SIG-M5 (cell line): ENCODE results near the gene PIGQ.

Experiments
- DNase-seq: peaks from one replicate; lab custom pipeline; 2025; lab: John Stamatoyannopoulos, UW

The PIGQ gene

GRCh38 chr16:534135-534534 is 35.6 kb upstream of the PIGQ start:
- DNase-seq: no peak

- no peak for DNase-seq
Measured at GRCh38 chr16:534856-535445, 34.8 kb upstream of the PIGQ start.

DNA sequence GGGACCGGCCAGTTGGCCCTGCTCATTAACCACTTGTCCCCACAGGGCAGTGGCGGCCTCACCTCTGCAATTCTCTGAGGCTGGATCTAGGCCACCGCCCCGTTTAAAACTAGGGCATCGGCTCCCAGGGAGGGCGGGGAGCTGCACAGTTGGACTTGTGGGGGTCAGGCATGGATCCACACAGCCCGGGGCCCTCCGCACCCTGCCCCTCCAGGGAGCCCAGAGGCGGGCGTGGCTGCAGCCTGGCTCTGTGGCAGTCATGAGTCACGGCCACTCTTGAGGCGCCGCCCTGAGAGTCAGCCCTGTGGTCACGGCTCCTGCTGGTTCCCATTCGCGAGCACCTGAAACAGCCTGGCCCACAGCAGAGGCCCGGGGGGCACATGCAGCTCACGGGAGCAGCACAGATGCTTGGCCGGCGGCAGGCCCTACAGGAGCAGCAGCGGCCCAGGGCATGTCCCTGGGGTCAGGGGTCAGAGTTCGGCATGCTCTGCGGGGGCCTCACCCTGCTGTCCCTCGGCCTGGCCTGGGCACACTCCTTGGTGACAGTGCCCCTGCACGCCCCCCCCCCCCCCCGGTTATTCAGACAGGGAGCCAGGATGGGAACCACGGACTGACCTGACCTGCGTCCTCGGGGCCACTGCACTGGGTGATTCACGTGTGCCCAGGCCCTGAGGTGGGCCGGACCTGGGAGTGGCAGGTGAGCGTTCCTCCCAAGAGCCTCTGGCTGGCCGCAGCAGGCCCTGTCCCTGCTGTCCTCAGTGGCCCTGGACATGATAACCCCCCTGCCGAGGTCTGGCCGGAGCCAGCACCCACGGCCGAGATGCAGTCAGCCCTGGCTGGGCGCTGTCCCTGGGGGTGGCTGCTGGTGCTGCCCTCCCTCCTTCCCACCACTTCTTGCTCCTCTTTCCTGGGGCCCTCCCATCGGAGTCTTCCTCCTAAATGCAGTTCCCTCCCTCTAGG is 34.0 kb upstream of the PIGQ start:
- DNase-seq: no peak

GRCh38 chr16:536746-537145 is 33.0 kb upstream of the PIGQ start:
- no peak for DNase-seq

- DNase-seq: no peak
Measured at GRCh38 chr16:537415-538335, 32.1 kb upstream of the PIGQ start.

DNA sequence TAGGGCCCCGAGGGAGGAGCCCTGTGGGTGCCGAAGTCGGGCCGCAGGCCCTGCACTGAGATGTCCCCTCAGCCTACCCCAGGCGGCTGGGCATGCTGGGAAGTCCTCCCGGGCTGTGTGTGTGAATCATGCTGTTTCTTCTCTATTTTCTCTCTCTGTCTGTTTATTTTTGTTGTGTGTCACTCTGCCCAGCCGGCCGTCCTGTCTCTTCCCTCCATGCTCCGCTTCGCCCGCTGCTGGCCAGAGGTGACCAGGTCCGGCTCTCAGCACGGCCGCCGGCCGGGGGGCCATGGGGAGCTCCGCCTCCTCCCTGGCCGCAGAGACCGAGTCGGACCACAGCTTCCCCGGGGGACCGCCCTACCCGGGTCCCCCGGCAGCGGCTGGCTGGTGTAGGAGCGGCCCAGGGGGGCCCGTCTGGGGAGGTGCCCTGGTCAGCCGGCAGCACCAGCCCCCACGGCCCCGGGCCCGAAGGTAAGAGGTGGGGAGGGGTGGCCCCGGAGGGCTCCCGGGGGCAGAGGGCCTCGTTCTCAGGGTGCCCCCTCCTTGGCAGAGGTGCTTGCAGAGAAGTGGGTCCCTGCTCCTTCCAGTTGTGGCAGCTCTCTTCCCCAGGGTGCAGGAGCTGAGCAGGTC is 29.8 kb upstream of the PIGQ start:
- DNase-seq: no peak

DNA sequence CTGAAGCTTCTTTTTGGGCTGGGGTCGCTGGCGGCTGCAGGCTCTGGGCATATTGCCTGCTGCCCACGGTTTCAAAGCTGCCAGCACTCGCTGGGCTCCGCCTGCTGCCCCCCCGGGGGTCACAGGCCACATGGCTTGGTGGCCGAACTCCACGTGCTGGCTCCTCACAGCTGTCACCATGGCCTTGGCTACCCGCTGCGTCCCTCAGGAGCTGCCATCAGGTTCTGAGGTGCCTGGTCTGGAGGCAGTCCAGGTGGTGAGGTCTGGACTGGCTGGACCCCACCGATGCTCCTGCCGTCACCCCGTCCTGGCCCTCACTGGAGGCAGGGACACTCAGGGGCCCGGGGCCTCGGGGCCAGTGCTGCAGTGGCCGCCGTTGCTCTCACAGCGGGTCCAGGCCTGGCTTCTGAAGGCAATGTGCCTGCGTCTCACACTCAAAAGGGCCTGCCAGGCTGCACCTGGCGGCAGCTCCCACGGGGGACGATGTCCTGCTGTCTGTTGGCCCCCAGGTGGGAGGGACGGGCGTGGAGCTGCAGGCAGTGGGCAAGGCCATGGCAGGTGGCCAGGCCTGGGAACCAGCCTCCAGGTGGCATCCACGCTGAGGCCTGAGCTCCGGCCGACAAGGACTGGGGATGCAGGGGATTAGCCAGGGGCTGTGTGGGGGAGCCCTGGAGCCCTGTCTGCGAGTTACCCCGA is 29.0 kb upstream of the PIGQ start:
- DNase-seq: no peak

GRCh38 chr16:543301-544164 is 26.2 kb upstream of the PIGQ start:
- no peak for DNase-seq

DNA sequence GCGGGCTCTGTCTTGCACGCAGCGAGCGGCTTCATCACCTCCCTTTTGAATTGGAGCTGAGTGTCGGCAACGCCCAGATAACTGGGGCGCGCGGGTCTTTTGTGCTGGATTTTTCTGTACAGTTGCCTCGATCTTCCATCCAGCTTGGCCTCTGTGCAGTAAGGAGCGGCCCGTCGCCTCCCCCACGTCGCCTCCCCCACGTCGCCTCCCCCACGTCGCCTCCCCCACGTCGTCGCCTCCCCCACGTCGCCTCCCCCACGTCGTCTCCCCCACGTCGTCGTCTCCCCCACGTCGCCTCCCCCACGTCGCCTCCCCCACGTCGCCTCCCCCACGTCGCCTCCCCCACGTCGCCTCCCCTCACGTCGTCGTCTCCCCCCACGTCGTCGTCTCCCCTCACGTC is 25.3 kb upstream of the PIGQ start:
- no peak for DNase-seq

DNA sequence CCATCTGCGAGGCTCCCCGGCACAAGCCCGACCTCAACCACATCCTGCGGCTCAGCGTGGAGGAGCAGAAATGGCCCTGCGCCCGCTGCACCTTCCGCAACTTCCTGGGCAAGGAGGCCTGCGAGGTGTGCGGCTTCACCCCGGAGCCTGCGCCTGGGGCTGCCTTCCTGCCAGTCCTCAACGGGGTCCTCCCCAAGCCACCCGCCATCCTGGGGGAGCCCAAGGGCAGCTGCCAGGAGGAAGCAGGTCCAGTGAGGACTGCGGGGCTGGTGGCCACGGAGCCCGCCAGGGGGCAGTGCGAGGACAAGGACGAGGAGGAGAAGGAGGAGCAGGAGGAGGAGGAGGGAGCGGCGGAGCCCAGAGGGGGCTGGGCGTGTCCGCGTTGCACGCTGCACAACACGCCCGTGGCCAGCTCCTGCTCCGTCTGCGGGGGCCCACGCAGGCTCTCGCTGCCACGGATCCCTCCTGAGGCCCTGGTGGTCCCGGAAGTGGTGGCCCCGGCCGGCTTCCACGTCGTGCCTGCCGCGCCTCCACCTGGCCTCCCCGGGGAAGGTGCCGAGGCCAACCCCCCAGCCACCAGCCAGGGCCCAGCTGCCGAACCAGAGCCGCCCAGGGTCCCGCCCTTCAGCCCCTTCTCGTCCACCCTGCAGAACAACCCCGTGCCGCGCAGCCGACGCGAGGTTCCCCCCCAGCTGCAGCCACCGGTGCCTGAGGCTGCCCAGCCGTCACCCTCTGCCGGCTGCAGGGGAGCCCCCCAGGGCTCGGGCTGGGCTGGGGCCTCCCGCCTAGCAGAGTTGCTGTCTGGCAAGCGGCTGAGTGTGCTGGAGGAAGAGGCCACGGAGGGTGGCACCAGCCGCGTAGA is 22.6 kb upstream of the PIGQ start:
- DNase-seq: no peak

GRCh38 chr16:548586-548985 is 21.2 kb upstream of the PIGQ start:
- DNase-seq: no peak

GRCh38 chr16:549544-550263 is 20.1 kb upstream of the PIGQ start:
- DNase-seq: no peak

- DNase-seq: no peak
Measured at GRCh38 chr16:551210-551609, 18.6 kb upstream of the PIGQ start.

DNA sequence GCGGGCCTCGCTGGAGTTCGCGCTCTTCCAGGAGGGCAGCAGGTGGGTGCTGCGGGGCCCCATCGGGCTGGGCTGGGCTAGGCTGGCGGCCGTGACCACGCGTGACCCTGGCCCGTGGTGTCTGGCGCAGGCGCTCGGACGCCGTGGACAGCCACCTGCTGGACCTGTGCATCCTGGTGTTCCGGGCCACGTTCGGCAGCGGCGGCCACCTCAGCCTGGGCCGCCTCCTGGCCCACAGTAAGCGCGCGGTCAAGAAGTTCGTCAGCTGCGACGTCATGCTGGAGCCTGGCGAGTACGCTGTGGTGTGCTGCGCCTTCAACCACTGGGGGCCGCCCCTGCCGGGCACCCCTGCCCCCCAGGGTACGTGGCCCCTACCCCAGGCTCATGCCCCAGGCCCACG is 17.6 kb upstream of the PIGQ start:
- no peak for DNase-seq

- DNase-seq: no peak
Measured at GRCh38 chr16:553601-554296, 16.0 kb upstream of the PIGQ start.

DNA sequence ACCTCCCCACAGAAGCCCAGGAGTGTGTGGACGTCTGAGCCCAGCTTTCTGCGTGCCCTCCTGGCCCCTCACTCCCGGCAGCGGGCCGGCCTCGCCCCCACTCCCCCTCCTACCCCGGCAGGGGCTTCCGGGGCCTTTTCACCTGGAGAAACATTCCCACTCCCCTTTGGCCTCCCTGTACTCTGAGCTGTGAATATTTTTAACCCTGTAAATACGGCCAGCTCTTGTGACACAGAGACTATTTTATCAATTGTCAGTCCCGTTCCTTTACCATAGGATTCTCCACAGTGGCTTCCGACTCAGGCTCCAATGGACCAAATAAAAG is 15.5 kb upstream of the PIGQ start:
- no peak for DNase-seq

GRCh38 chr16:554640-555365 is 15.0 kb upstream of the PIGQ start:
- DNase-seq: no peak
